Endothelial cell of umbilical vein (primary cell): ENCODE data around the gene AQP3. TPM values are rescaled to one million over a fixed set of nuclear protein-coding genes. Genes with fewer than 3 reads are reported as not detected.

Experiments used
- BruUV-seq: library from RNA; stranded (reverse); fragments of 400-500 nt; replicated peaks from 2 replicates; lab custom pipeline; 2021; lab: Mats Ljungman, UMichigan
- CTCF ChIA-PET: fragments of 300-600, 350-600 bp; sonication (Branson Sonifier 250); formaldehyde crosslinking; loops from one replicate; lab custom pipeline; 2021; ENCODE audit warnings: antibody characterized with exemption, inconsistent platforms; lab: Charles Lee
- POLR2A ChIA-PET: fragments of 300-600, 350-600 bp; sonication (Branson Sonifier 250); formaldehyde crosslinking; loops from one replicate; lab custom pipeline; 2021; ENCODE audit warnings: antibody characterized with exemption, inconsistent platforms; lab: Charles Lee
- DNase-seq: peaks from one replicate; pipeline ENCODE4 v3.0.0-alpha.2; 2011; ENCODE audit warnings: low read depth, low spot score
- FAIRE-seq: peaks from 2 replicates; lab custom pipeline; 2011; peaks lifted over from hg19 to GRCh38; lab: Jason Lieb, UNC
- H2AFZ ChIP-seq: 2 replicates; pipeline ENCODE4 v1.6.0; 2012; ENCODE audit warnings: low read depth, low read length, control low read depth, inconsistent platforms
- H3K27ac ChIP-seq: 2 replicates; pipeline ENCODE4 v1.5.1; 2011; ENCODE audit warnings: low read depth, mild to moderate bottlenecking, control low read depth, low read length, moderate library complexity; ENCODE audit not compliant: insufficient read depth
- H3K27me3 ChIP-seq, 2 experiments: 2 replicates each; pipeline versions ENCODE4 v1.6.0 to v1.6.1; 2011; ENCODE audit warnings: low read length in 2 of 2, mixed read lengths in 1 of 2; ENCODE audit not compliant: control insufficient read depth in 2 of 2, insufficient read depth in 2 of 2
- H3K36me3 ChIP-seq, 2 experiments: 2 replicates in 1 of 2; 3 replicates in 1 of 2; pipeline ENCODE4 v1.5.1; 2011; ENCODE audit warnings: low read length in 2 of 2, mild to moderate bottlenecking in 1 of 2, moderate library complexity in 1 of 2; ENCODE audit not compliant: control insufficient read depth in 2 of 2, insufficient read depth in 2 of 2; ENCODE audit errors: extremely low read depth in 1 of 2
- H3K4me1 ChIP-seq: 3 replicates; pipeline ENCODE4 v1.5.1; 2011; ENCODE audit warnings: mild to moderate bottlenecking, low read length; ENCODE audit not compliant: control insufficient read depth, insufficient read depth; ENCODE audit errors: extremely low read depth
- H3K4me2 ChIP-seq: 2 replicates; pipeline ENCODE4 v1.6.1; 2011; ENCODE audit warnings: low read length, control low read depth, mixed read lengths; ENCODE audit not compliant: insufficient read depth
- H3K4me3 ChIP-seq, 3 experiments: fragments of 200-600 bp in 1 of 3; sonication (generic), shearing (Covaris generic) in 1 of 3; replicated peaks in 1 of 3; 2 replicates each; pipeline ENCODE4 v1.5.1; 2011 to 2016; ENCODE audit warnings: control low read depth in 3 of 3, low read length in 3 of 3, mild to moderate bottlenecking in 2 of 3, inconsistent platforms in 1 of 3, low read depth in 1 of 3, moderate library complexity in 1 of 3; ENCODE audit not compliant: insufficient read depth in 1 of 3
- H3K79me2 ChIP-seq: 2 replicates; pipeline ENCODE4 v1.6.0; 2012; ENCODE audit warnings: low read length, inconsistent platforms; ENCODE audit not compliant: control insufficient read depth, insufficient read depth
- H3K9ac ChIP-seq: replicated peaks from 2 replicates; pipeline ENCODE3; 2011; ENCODE audit warnings: low read length, control low read depth; ENCODE audit not compliant: insufficient read depth; ENCODE audit errors: extremely low read depth
- H3K9me1 ChIP-seq: replicated peaks from 3 replicates; pipeline ENCODE4 v1.6.0; 2011; ENCODE audit warnings: mild to moderate bottlenecking, low read length; ENCODE audit not compliant: control insufficient read depth, insufficient read depth; ENCODE audit errors: extremely low read depth
- H3K9me3 ChIP-seq: replicated peaks from 2 replicates; pipeline ENCODE4 v1.5.1; 2012; ENCODE audit warnings: low read length, inconsistent platforms; ENCODE audit not compliant: control insufficient read depth, insufficient read depth
- H4K20me1 ChIP-seq: replicated peaks from 2 replicates; pipeline ENCODE3; 2011; ENCODE audit warnings: mild to moderate bottlenecking, low read length; ENCODE audit not compliant: control insufficient read depth, insufficient read depth; ENCODE audit errors: extremely low read depth
- CTCF ChIP-seq, 2 donors: IDR thresholded peaks; 1 replicate in 1 of 2; 2 replicates in 1 of 2; pipeline ENCODE4 v1.5.1; 2011; ENCODE audit warnings: low read length in 2 of 2, mild to moderate bottlenecking in 2 of 2, moderate library complexity in 2 of 2, control low read depth in 1 of 2, inconsistent platforms in 1 of 2, low read depth in 1 of 2; ENCODE audit not compliant: insufficient read depth in 1 of 2; ENCODE audit errors: extremely low read depth in 1 of 2
- EZH2 ChIP-seq: IDR thresholded peaks from 2 replicates; pipeline ENCODE4 v1.6.1; 2012; ENCODE audit warnings: borderline replicate concordance, low read depth, mild to moderate bottlenecking, moderate library complexity, low read length, inconsistent platforms; ENCODE audit not compliant: severe bottlenecking
- FOS ChIP-seq: IDR thresholded peaks from 2 replicates; pipeline ENCODE4 v1.6.1; 2011; ENCODE audit warnings: mild to moderate bottlenecking, low read length, moderate library complexity, borderline replicate concordance; ENCODE audit not compliant: insufficient read depth
- GATA2 ChIP-seq: IDR thresholded peaks from 2 replicates; pipeline ENCODE4 v1.7.0; 2011; ENCODE audit warnings: low read depth, mild to moderate bottlenecking, moderate library complexity, mixed read lengths, low read length; ENCODE audit not compliant: insufficient read length, insufficient read depth
- JUN ChIP-seq: IDR thresholded peaks from 2 replicates; pipeline ENCODE4 v1.6.1; 2011; ENCODE audit warnings: borderline replicate concordance, low read depth; ENCODE audit not compliant: insufficient read length, insufficient read depth
- MAX ChIP-seq: IDR thresholded peaks from 2 replicates; pipeline ENCODE4 v1.6.1; 2011; ENCODE audit not compliant: insufficient read depth, insufficient read length
- MYC ChIP-seq: IDR thresholded peaks from one replicate; pipeline ENCODE4 v1.6.1; 2011; ENCODE audit warnings: mild to moderate bottlenecking, low read depth, low read length
- POLR2A ChIP-seq: IDR thresholded peaks from 2 replicates; pipeline ENCODE4 v1.6.1; 2012; ENCODE audit warnings: low read depth, mild to moderate bottlenecking, control low read depth, low read length
- POLR2AphosphoS5 ChIP-seq: IDR thresholded peaks from 2 replicates; pipeline ENCODE4 v1.6.1; 2012; ENCODE audit warnings: low read depth, mild to moderate bottlenecking, control low read depth, low read length, moderate library complexity; ENCODE audit not compliant: insufficient read depth
- dilution Hi-C: fragments of 300-500 bp; cut with MboI; formaldehyde crosslinking; loops from one replicate; pipeline ENCODE4 v1.15.0; 2019; ENCODE audit warnings: low sequenced_read_pairs; ENCODE audit not compliant: extremely low pct_ligation_motif_present
- intact Hi-C: fragments of 100-400 bp; cut with micrococcal nuclease; formaldehyde crosslinking; loops from one replicate; pipeline ENCODE4 v1.10.0; 2022
- polyA plus RNA-seq, 4 experiments: library from polyadenylated mRNA; depleted of rRNA in 3 of 4; stranded (reverse) in 3 of 4; unstranded in 1 of 4; fragments of >200 nt; gene quantifications; 2 replicates each; pipeline versions ENCODE4 v1.2.1 to v1.2.3, GENCODE V29; 2011 to 2012; ENCODE audit warnings: missing spikeins in 1 of 4
- total RNA-seq: library from RNA; stranded (reverse); gene quantifications from 2 replicates; pipeline ENCODE4 v1.2.3, GENCODE V29; 2021

The AQP3 gene
- total and polyA plus RNA-seq, 2 donors (not counting 3 experiments of a cell fraction or from before 2014, with no cell fraction given): 0.93 to 1.8 TPM

GRCh38 chr9:33419708-33420303, 27.6 kb downstream of the AQP3 start:
- Histone ChIP-seq H3K9me3 (no peaks in the 10 kb centered on the region), H3K9ac (no peak overlapping the region), H3K36me3 (no peaks in the 10 kb centered on the region), H3K4me2 (no peak overlapping the region), H3K27ac (no peak overlapping the region), H2AFZ (no peak overlapping the region), H3K79me2 (no peaks in the 10 kb centered on the region), H3K27me3 (peaks cover 0 to 3% of the 10 kb centered on the region in 2 experiments), H3K4me1 (no peaks in the 10 kb centered on the region), H4K20me1 (no peaks in the 10 kb centered on the region), H3K4me3 (no peak overlapping the region), H3K9me1 (no peaks in the 10 kb centered on the region)
- intact Hi-C loops: loop anchor here (5.0 kb wide), 1 partner anchor 47 kb away; no protein-coding TSS in a partner anchor
- TF ChIP-seq POLR2AphosphoS5: no peak
- no peak for TF ChIP-seq FOS
- no peak for TF ChIP-seq GATA2
- TF ChIP-seq POLR2A: no peak
- TF ChIP-seq MAX: no peak
- no peak for TF ChIP-seq CTCF (IDR thresholded peaks at IDR 0.05; ENCODE audit: extremely low read depth in 1 of 2, insufficient read depth in 1 of 2, low read depth in 1 of 2, low read length in 2 of 2)
- TF ChIP-seq EZH2: no peak
- no peak for TF ChIP-seq JUN
- TF ChIP-seq MYC: no peak
- POLR2A ChIA-PET: no interaction called here
- DNase-seq (no peak), FAIRE-seq (no peak)
- no TSS peak for BruUV-seq
- CTCF ChIA-PET: interaction anchor here (0.8 to 1.5 kb wide), 4 partner anchors 8 to 45 kb away, joined by 3 to 8 read pairs (median 6); no protein-coding TSS in a partner anchor
- dilution Hi-C loops: no loop called here
